Psoas muscle (tissue), 8 donors: ENCODE data around the gene VPS33B. TPM values are rescaled to one million over a fixed set of nuclear protein-coding genes. Genes with fewer than 3 reads are reported as not detected.
A peak's percentile ranks its signal among the peaks of the same experiment; 100 is the strongest.

Source experiments
- ATAC-seq, 4 donors: fragments of 200-7000 bp; cut with Tn5 transposase; one replicate each; pipeline ENCODE4 v1.9.1; 2020; ENCODE audit warnings: moderate library complexity in 3 of 4, mild to moderate bottlenecking in 2 of 4
- DNase-seq, 2 donors: peaks; one replicate each; pipeline ENCODE4 v3.0.0-alpha.2; 2020
- H3K27ac ChIP-seq: fragments of 200-600 bp; one replicate; pipeline ENCODE4 v1.8.0; 2022
- H3K27me3 ChIP-seq, 3 donors: fragments of 200-600 bp in 1 of 3; one replicate each; pipeline versions ENCODE4 v1.6.1 to v1.8.0; 2013 to 2022; ENCODE audit warnings: low read length in 2 of 3, mild to moderate bottlenecking in 2 of 3, moderate library complexity in 1 of 3; ENCODE audit not compliant: insufficient read depth in 3 of 3
- H3K36me3 ChIP-seq, 2 donors: fragments of 200-600 bp in 1 of 2; one replicate each; pipeline versions ENCODE4 v1.6.1 to v1.8.0; 2013 to 2022; ENCODE audit warnings: low read depth in 1 of 2, mild to moderate bottlenecking in 1 of 2, moderate library complexity in 1 of 2; ENCODE audit not compliant: insufficient read depth in 1 of 2
- H3K4me1 ChIP-seq: fragments of 200-600 bp; one replicate; pipeline ENCODE4 v1.8.0; 2022
- H3K4me3 ChIP-seq: fragments of 200-600 bp; one replicate; pipeline ENCODE4 v1.8.0; 2022; ENCODE audit warnings: mild to moderate bottlenecking
- H3K9me3 ChIP-seq: fragments of 200-600 bp; one replicate; pipeline ENCODE4 v1.8.0; 2022
- WGBS, 3 donors: extraction: QIAGEN DNeasy Blood & Tissue Kit; methylation state at CpG; one replicate each; pipeline versions ENCODE4 v1.1.6 to v1.1.7; 2013; 5-methylcytosine and 5-hydroxymethylcytosine counted together
- intact Hi-C, 2 donors: fragments of 100-400 bp; cut with DNase I; formaldehyde crosslinking; loops; one replicate each; pipeline versions ENCODE4 v1.11.0 to v1.14.2; 2022
- polyA plus RNA-seq, 3 donors: library from polyadenylated mRNA; stranded (reverse); fragments of 200-250 nt; gene quantifications; one replicate each; pipeline ENCODE4 v1.2.3, GENCODE V29; 2013
- total RNA-seq, 4 donors: library from RNA; stranded (reverse); fragmentation: NEBNext Ultra II Directional in 2 of 4; extraction: Animal tissue kit (Norgen Biotek cat#: 25700) in 2 of 4; gene quantifications; one replicate each; pipeline versions ENCODE4 v1.2.1 to v1.2.4, GENCODE V29; 2021 to 2023
- TF ChIP-seq, protein P1 (sequence below): fragments of 200-600 bp; IDR thresholded peaks from one replicate; pipeline ENCODE4 v1.8.0; 2022; ENCODE audit warnings: antibody characterized with exemption
- donor health status: healthy with polysubstance abuse.
- donor health status: DM: no; HTN: no; CAD: no; lungs with moderate emphysema.
- donor health status: Bipolar disorder and iron deficiency.
- donor health status: healthy.
- donor health status: DM: yes; HTN: yes; CAD: no.
- donor health status: DM: no; HTN: no; CAD: no.
- donor health status: DM: no; HTN: no; CAD: no.
- donor health status: DM: yes; HTN: yes; CAD: no.

VPS33B gene
- total and polyA plus RNA-seq, 7 donors: 3.2 to 7.5 (median 4.9) TPM

DNA sequence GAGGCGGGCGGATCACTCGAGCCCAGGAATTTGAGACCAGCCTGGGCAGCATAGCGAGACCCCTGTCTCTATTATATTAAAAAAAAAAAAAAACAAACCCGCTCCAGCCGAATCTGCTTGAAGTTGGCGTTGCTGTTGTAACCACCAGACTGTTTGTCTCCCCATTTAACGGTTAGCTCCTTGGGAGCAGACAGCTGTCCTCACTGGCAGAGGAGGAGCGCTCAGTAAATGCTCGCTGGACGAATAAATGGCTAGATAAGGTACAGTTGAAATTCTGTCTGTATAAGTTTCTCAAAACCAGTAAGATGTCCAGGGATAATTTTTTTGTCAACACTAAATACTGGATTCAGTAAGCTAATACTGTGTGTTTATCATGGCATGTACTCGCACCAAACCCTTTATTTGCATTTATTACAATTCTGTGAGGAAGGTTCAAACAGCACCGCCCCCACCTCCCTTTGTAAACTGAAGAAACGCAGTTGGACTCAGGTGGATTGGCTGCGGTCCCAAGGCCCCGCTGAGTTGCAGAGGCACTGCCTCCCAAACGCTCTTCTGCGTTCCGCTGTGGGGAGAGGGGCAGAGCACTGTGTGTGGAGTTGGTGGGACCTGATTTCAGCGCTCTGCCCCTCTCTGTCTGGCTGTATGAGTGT, 66.6 kb downstream of the VPS33B start:
- intact Hi-C loops: loop anchor here (2.0 to 5.0 kb wide), 6 partner anchors 37 to 317 kb away; partner anchors contain the start of gene PRC1 (in 1 of the 2)
- TF ChIP-seq, protein P1, sequence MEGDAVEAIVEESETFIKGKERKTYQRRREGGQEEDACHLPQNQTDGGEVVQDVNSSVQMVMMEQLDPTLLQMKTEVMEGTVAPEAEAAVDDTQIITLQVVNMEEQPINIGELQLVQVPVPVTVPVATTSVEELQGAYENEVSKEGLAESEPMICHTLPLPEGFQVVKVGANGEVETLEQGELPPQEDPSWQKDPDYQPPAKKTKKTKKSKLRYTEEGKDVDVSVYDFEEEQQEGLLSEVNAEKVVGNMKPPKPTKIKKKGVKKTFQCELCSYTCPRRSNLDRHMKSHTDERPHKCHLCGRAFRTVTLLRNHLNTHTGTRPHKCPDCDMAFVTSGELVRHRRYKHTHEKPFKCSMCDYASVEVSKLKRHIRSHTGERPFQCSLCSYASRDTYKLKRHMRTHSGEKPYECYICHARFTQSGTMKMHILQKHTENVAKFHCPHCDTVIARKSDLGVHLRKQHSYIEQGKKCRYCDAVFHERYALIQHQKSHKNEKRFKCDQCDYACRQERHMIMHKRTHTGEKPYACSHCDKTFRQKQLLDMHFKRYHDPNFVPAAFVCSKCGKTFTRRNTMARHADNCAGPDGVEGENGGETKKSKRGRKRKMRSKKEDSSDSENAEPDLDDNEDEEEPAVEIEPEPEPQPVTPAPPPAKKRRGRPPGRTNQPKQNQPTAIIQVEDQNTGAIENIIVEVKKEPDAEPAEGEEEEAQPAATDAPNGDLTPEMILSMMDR: no peak
- WGBS, 3 donors: 61 to 66% (median 65%) methylated on average over 20 of the region's 20 CpGs
- H3K27ac ChIP-seq: peak overlapping the region; percentile 100
- no peak for ATAC-seq
- no peaks in the 10 kb centered on the region for H3K27me3 ChIP-seq
- H3K4me1 ChIP-seq: peaks cover 26% of the 10 kb centered on the region
- no peak for DNase-seq
- H3K9me3 ChIP-seq: no peaks in the 10 kb centered on the region
- peaks cover 2 to 37% of the 10 kb centered on the region in 2 donors for H3K36me3 ChIP-seq
- H3K4me3 ChIP-seq: peak overlapping the region; percentile 89

DNA sequence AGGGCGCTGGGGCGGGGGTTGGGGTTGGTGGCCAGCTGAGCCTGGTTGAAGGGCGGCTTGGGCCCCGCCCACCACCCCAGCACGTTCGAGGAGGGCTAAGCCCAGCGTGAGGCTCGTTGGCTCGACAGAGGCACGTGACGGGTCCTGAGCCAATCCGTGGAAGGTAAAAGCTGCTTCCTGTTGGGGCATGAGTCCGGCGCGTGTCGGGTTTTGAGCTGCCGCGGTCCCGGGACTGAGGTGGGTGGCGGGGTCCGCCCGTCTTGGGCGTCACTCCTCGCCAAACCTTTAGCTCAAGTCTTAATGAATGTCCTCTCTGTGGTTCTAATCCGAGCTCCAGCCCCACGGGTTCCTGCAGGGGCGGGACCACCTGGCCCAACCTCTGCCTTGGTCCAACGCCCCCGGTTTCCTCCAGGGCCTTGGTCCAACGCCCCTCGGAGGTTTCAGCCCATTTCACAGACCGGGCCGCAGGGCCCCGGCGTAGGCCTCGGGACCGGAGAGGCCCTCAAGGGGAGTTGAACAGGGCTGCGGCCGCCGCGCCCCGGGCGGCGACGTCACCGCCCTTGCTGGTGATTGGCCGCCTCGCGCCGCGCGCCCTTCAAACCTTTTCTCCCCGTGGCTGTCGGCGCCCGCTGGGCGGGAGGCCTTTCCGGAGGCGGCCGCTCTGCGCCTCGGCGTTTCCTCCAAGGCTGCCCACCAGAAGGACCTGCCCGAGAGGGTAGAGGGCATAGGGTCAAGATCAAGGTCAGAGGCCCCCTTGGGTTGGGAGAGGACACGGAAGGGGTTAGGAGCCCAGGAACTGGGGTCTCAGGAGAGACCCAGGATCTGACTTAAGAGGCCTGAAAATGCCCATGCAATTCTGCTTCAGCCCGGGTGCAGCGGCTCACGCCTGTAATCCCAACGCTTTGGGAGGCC, 67.4 kb downstream of the VPS33B start, which contains the start of gene RCCD1:
TSS of gene RCCD1 (plus strand) at position 173 of the 912 bp plus-strand sequence. CDS start 1,851 bp downstream, outside the sequence.
- Histone ChIP-seq H3K27ac (peak within 1 kb of the TSS; percentile 100), H3K4me3 (peak within 1 kb of the TSS; percentile 89), H3K4me1 (peaks cover 18% of the 10 kb centered on the region), H3K27me3 (no peaks in the 10 kb centered on the region), H3K36me3 (peaks cover 2 to 41% of the 10 kb centered on the region in 2 donors), H3K9me3 (no peaks in the 10 kb centered on the region)
- WGBS, 3 donors: 2% methylated on average over 63 to 69 of the region's 69 CpGs
- ATAC-seq: peak; percentile 92 to 94 (median 93)
- TF ChIP-seq, protein P1: no peak
- DNase-seq: peak; percentile 97 to 98
- intact Hi-C loops: loop anchor here (5.0 kb wide), 4 partner anchors 37 to 317 kb away; partner anchors contain the start of gene PRC1 (in 1 of the 2)

DNA sequence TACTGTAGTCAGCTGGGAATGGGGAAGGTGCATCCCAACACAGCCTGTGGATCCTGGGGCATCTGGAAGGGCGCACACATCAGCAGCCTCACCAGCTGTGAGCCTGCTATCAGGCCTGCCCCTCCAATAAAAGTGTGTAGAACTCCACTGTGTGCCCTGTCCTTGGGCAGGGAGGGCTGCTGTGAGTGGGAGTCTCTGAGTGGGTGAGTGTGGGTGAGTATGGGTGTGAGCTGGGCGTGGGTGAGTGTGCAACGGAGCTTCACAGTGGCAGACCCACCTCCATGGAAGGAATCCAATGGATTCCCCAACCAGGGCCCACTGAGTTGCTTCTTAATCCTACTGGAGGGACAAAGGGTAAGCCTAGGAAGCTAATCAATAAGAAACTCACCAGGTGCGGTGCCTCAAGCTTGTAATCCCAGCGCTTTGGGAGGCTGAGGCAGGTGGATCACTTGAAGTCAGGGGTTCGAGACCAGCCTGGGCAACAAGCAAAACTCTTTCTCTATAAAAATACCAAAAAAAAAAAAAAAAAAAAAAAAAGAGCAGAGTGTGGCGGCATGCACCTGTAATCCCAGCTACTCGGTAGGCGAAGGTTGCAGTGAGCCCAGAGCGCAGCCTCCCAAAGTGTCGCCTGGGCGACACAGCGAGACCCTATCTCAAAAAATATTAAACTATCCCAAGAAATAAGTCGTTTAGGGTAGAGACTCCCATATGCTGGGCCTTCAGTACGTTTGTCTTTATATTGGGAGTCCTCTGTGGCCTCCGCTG, 68.3 kb downstream of the VPS33B start:
- TF ChIP-seq, protein P1: no peak
- DNase-seq (no peak), ATAC-seq (no peak)
- peak overlapping the region; percentile 100 for H3K27ac ChIP-seq
- WGBS, 3 donors: 69 to 73% (median 72%) methylated on average over 16 of the region's 16 CpGs
- H3K27me3 ChIP-seq: no peaks in the 10 kb centered on the region
- H3K36me3 ChIP-seq: peaks cover 2 to 50% of the 10 kb centered on the region in 2 donors
- intact Hi-C loops: no loop called here
- peaks cover 12% of the 10 kb centered on the region for H3K4me1 ChIP-seq
- peak overlapping the region; percentile 89 for H3K4me3 ChIP-seq
- no peaks in the 10 kb centered on the region for H3K9me3 ChIP-seq

DNA sequence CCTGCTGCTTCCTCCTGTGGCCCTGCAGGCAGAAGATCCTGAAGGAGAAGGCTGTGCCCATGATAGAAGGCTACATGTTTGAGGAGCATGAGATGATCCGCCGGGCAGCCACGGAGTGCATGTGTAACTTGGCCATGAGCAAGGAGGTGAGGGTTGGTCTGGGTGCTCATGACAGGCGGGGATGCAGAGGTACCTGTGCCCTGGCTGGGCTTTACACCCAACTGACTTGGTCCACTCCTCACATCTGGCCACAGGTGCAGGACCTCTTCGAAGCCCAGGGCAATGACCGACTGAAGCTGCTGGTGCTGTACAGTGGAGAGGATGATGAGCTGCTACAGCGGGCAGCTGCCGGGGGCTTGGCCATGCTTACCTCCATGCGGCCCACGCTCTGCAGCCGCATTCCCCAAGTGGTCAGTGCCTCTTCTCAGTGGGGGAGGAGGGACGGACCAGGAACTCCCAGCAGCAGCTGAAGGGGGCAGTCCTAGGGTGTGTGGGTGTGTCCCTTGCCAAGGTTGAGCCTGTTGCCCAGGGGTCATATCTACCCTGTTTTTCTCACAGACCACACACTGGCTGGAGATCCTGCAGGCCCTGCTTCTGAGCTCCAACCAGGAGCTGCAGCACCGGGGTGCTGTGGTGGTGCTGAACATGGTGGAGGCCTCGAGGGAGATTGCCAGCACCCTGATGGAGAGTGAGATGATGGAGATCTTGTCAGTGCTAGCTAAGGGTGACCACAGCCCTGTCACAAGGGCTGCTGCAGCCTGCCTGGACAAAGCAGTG, 69.3 kb downstream of the VPS33B start:
- DNase-seq (no peak), ATAC-seq (no peak)
- Histone ChIP-seq H3K4me3 (no peak overlapping the region), H3K9me3 (no peaks in the 10 kb centered on the region), H3K27ac (no peak overlapping the region), H3K4me1 (peaks cover 12% of the 10 kb centered on the region), H3K36me3 (peaks cover 5 to 60% of the 10 kb centered on the region in 2 donors), H3K27me3 (no peaks in the 10 kb centered on the region)
- 87 to 91% (median 88%) methylated on average over 14 of the region's 14 CpGs for WGBS, 3 donors
- intact Hi-C loops: no loop called here
- TF ChIP-seq, protein P1: no peak
